NCI-H345 treated with DMSO at 0.1 percent for 48 hours (cell line): ENCODE data around the gene EFCAB14.
"Not testable (repeated sequence)": the region's sequence is repeated elsewhere in the genome, so short reads cannot be mapped to it uniquely, and the experiment has no call there.

ENCODE experiments used
- DNase-seq: peaks from one replicate; lab custom pipeline; 2025; ENCODE audit not compliant: unreplicated experiment; lab: John Stamatoyannopoulos, UW

The EFCAB14 gene

GRCh38 chr1:46718727-46719622 lies at the start of gene EFCAB14:
Gene EFCAB14, minus strand, starts transcription at chr1:46719114. Its CDS starts 1,027 bp downstream, at chr1:46718087.
- DNase-seq = peak; percentile 88

- no peak for DNase-seq
Observed at GRCh38 chr1:46768445-46768844, 49.5 kb upstream of the EFCAB14 start.

GRCh38 chr1:46767649-46768282 lies 48.9 kb upstream of the EFCAB14 start:
- DNase-seq = peak; percentile 5

GRCh38 chr1:46764402-46764801 lies 45.5 kb upstream of the EFCAB14 start:
- DNase-seq = no peak

- DNase-seq = no peak
Observed at GRCh38 chr1:46761740-46762139, 42.8 kb upstream of the EFCAB14 start.

GRCh38 chr1:46760558-46761166 lies 41.7 kb upstream of the EFCAB14 start:
- DNase-seq = no peak

GRCh38 chr1:46757956-46758528 lies 39.1 kb upstream of the EFCAB14 start:
- DNase-seq = no peak

- peak; percentile 16 for DNase-seq
Observed at GRCh38 chr1:46757247-46757955, 38.5 kb upstream of the EFCAB14 start.

GRCh38 chr1:46755121-46755520 lies 36.2 kb upstream of the EFCAB14 start:
- DNase-seq = no peak

- DNase-seq = not testable (repeated sequence)
Observed at GRCh38 chr1:46754707-46755106, 35.8 kb upstream of the EFCAB14 start.

GRCh38 chr1:46753985-46754384 lies 35.1 kb upstream of the EFCAB14 start:
- no peak for DNase-seq

- DNase-seq = no peak
Observed at GRCh38 chr1:46749921-46750404, 31.0 kb upstream of the EFCAB14 start.

GRCh38 chr1:46749404-46749803 lies 30.5 kb upstream of the EFCAB14 start:
- no peak for DNase-seq

- peak; percentile 8 for DNase-seq
Observed at GRCh38 chr1:46747683-46748288, 28.9 kb upstream of the EFCAB14 start.

- no peak for DNase-seq
Observed at GRCh38 chr1:46742069-46742468, 23.2 kb upstream of the EFCAB14 start.

GRCh38 chr1:46735708-46736324 lies 16.9 kb upstream of the EFCAB14 start:
- DNase-seq = no peak

GRCh38 chr1:46728327-46728873 lies 9.5 kb upstream of the EFCAB14 start:
- not testable (repeated sequence) for DNase-seq

- DNase-seq = no peak
Observed at GRCh38 chr1:46725736-46726108, 6.8 kb upstream of the EFCAB14 start.

- DNase-seq = peak; percentile 84
Observed at GRCh38 chr1:46724991-46725735, 6.2 kb upstream of the EFCAB14 start.
